A673 (cell line): Measurements from ENCODE around the gene PKN3.
"Not testable (repeated sequence)": the region's sequence is repeated elsewhere in the genome, so short reads cannot be mapped to it uniquely, and the experiment has no call there.

Experiments used
- CTCF ChIP-seq: fragments of 300-800, 200-600 bp; sonication (generic); conservative IDR thresholded peaks from 2 replicates; pipeline ENCODE4 v1.5.1; 2017; ENCODE audit warnings: low read depth, mild to moderate bottlenecking, antibody characterized with exemption, low read length, moderate library complexity, mixed read lengths
- EZH2 ChIP-seq: fragments of 200-600 bp; sonication (generic); IDR thresholded peaks from 2 replicates; pipeline ENCODE4 v1.6.1; 2017; ENCODE audit warnings: borderline replicate concordance, low read depth, mild to moderate bottlenecking, mixed read lengths, antibody characterized with exemption, low read length; ENCODE audit not compliant: poor library complexity, severe bottlenecking

GRCh38 chr9:128693738-128694137, 8.6 kb upstream of the PKN3 start:
- not testable (repeated sequence) for TF ChIP-seq CTCF, EZH2
